HG03558 (cell line): ENCODE measurements around the gene KCNRG.
A peak's percentile ranks its signal among the peaks of the same experiment; 100 is the strongest.
"Not testable (repeated sequence)": the region's sequence is repeated elsewhere in the genome, so short reads cannot be mapped to it uniquely, and the experiment has no call there.

Experiments used
- ATAC-seq: cut with Tn5 transposase; IDR thresholded peaks from one replicate; pipeline ENCODE4 v1.9.1; 2021; ENCODE audit warnings: moderate number of reproducible peaks; ENCODE audit not compliant: unreplicated experiment; ENCODE audit errors: extremely low read depth

The KCNRG gene

GRCh38 chr13:50006426-50007135, 8.7 kb upstream of the KCNRG start:
- ATAC-seq: no peak

GRCh38 chr13:50011461-50011860, 3.8 kb upstream of the KCNRG start:
- no peak for ATAC-seq

- no peak for ATAC-seq
Observed at GRCh38 chr13:50012396-50013169, 2.7 kb upstream of the KCNRG start.

- ATAC-seq: no peak
Observed at GRCh38 chr13:50014386-50014785, 858 bp upstream of the KCNRG start.

GRCh38 chr13:50015750-50016149, 506 bp downstream of the KCNRG start:
- no peak for ATAC-seq

GRCh38 chr13:50016444-50016843, 1.2 kb downstream of the KCNRG start:
- ATAC-seq: no peak

GRCh38 chr13:50017819-50018218, 2.6 kb downstream of the KCNRG start:
- ATAC-seq: no peak

- ATAC-seq: no peak
Observed at GRCh38 chr13:50025436-50025835, 10.2 kb downstream of the KCNRG start.

- ATAC-seq: peak; percentile 98
Observed at GRCh38 chr13:50026788-50027473, 11.7 kb downstream of the KCNRG start.

- ATAC-seq: no peak
Observed at GRCh38 chr13:50030315-50030714, 15.1 kb downstream of the KCNRG start.

- no peak for ATAC-seq
Observed at GRCh38 chr13:50033725-50034124, 18.5 kb downstream of the KCNRG start.

GRCh38 chr13:50037788-50038187, 22.5 kb downstream of the KCNRG start:
- ATAC-seq: no peak

GRCh38 chr13:50038266-50038665, 23.0 kb downstream of the KCNRG start:
- ATAC-seq: no peak

GRCh38 chr13:50052478-50052877, 37.2 kb downstream of the KCNRG start:
- ATAC-seq: no peak

GRCh38 chr13:50053844-50054243, 38.6 kb downstream of the KCNRG start:
- ATAC-seq: no peak

GRCh38 chr13:50055454-50055853, 40.2 kb downstream of the KCNRG start:
- no peak for ATAC-seq

- no peak for ATAC-seq
Observed at GRCh38 chr13:50060718-50061117, 45.5 kb downstream of the KCNRG start.

GRCh38 chr13:50062336-50062735, 47.1 kb downstream of the KCNRG start:
- not testable (repeated sequence) for ATAC-seq

GRCh38 chr13:50065712-50066111, 50.5 kb downstream of the KCNRG start:
- no peak for ATAC-seq

- no peak for ATAC-seq
Observed at GRCh38 chr13:50068508-50068907, 53.3 kb downstream of the KCNRG start.

- no peak for ATAC-seq
Observed at GRCh38 chr13:50069261-50069660, 54.0 kb downstream of the KCNRG start.
